H1 (cell line): ENCODE data around the gene C1RL. TPM values are rescaled to one million over a fixed set of nuclear protein-coding genes. Genes with fewer than 3 reads are reported as not detected.

ENCODE experiments used
- CTCF ChIA-PET: fragments of 300-600 bp; sonication (Branson Sonifier 250); formaldehyde crosslinking; loops from one replicate; lab custom pipeline; 2021; ENCODE audit not compliant: partially characterized antibody; lab: Charles Lee
- POLR2A ChIA-PET: fragments of 300-600 bp; sonication (Branson Sonifier 250); formaldehyde crosslinking; loops from one replicate; lab custom pipeline; 2021; ENCODE audit warnings: inconsistent platforms; ENCODE audit not compliant: partially characterized antibody; lab: Charles Lee
- DNase-seq, 2 experiments: peaks; one replicate each; pipeline versions ENCODE4 v3.0.0 to v3.0.0-alpha.2; 2010 to 2022; ENCODE audit warnings: low spot score in 2 of 2, low read depth in 1 of 2, mixed read lengths in 1 of 2
- FAIRE-seq: peaks from 2 replicates; lab custom pipeline; 2011; peaks lifted over from hg19 to GRCh38; lab: Jason Lieb, UNC
- H2AFZ ChIP-seq: 2 replicates; pipeline ENCODE4 v1.8.1; 2012; ENCODE audit warnings: low read length, inconsistent platforms
- H2AK5ac ChIP-seq: 2 replicates; pipeline ENCODE4 v1.6.1; 2013; ENCODE audit warnings: low read depth, low read length
- H2BK120ac ChIP-seq: replicated peaks from 2 replicates; pipeline ENCODE3; 2013; ENCODE audit warnings: low read depth, low read length, inconsistent platforms
- H2BK12ac ChIP-seq: 2 replicates; pipeline ENCODE4 v1.6.1; 2013; ENCODE audit warnings: low read depth, low read length
- H2BK15ac ChIP-seq: 2 replicates; pipeline ENCODE4 v1.6.1; 2013; ENCODE audit warnings: low read length
- H2BK20ac ChIP-seq: 2 replicates; pipeline ENCODE4 v1.6.1; 2013; ENCODE audit warnings: low read length
- H2BK5ac ChIP-seq: 2 replicates; pipeline ENCODE4 v1.6.1; 2013; ENCODE audit warnings: low read depth, low read length
- H3K14ac ChIP-seq: 2 replicates; pipeline ENCODE4 v1.6.1; 2013; ENCODE audit warnings: inconsistent platforms; ENCODE audit not compliant: insufficient read length
- H3K18ac ChIP-seq: 2 replicates; pipeline ENCODE4 v1.6.1; 2013; ENCODE audit warnings: low read length; ENCODE audit errors: extremely low read depth
- H3K23ac ChIP-seq: 2 replicates; pipeline ENCODE4 v1.6.1; 2013; ENCODE audit warnings: inconsistent platforms; ENCODE audit not compliant: insufficient read length
- H3K23me2 ChIP-seq: 2 replicates; pipeline ENCODE4 v1.6.1; 2013; ENCODE audit warnings: low read depth, low read length
- H3K27ac ChIP-seq: 2 replicates; pipeline ENCODE4 v1.6.1; 2011; ENCODE audit warnings: low read depth, low read length, inconsistent platforms
- H3K27me3 ChIP-seq, 4 experiments: replicated peaks in 1 of 4; 1 replicate in 1 of 4; 2 replicates in 3 of 4; pipeline versions ENCODE4 v1.6.1 to v1.8.1; 2011 to 2013; ENCODE audit warnings: low read length in 3 of 4, mild to moderate bottlenecking in 3 of 4, inconsistent platforms in 2 of 4, mixed read lengths in 2 of 4, moderate library complexity in 1 of 4; ENCODE audit not compliant: control insufficient read depth in 3 of 4, insufficient read depth in 3 of 4; ENCODE audit errors: extremely low read depth in 1 of 4
- H3K36me3 ChIP-seq, 4 experiments: 2 replicates each; pipeline versions ENCODE4 v1.6.1 to v1.8.1; 2011 to 2013; ENCODE audit warnings: mild to moderate bottlenecking in 4 of 4, low read length in 3 of 4, moderate library complexity in 2 of 4, control low read depth in 1 of 4, inconsistent platforms in 1 of 4; ENCODE audit not compliant: insufficient read depth in 4 of 4, control insufficient read depth in 2 of 4
- H3K4ac ChIP-seq: replicated peaks from 2 replicates; pipeline ENCODE3; 2013; ENCODE audit warnings: low read length, low read depth, mixed read lengths, inconsistent platforms; ENCODE audit not compliant: insufficient read length
- H3K4me1 ChIP-seq, 4 experiments: replicated peaks in 1 of 4; 1 replicate in 1 of 4; 2 replicates in 3 of 4; pipeline versions ENCODE4 v1.6.1 to v1.8.1; 2011 to 2013; ENCODE audit warnings: low read length in 3 of 4, inconsistent platforms in 2 of 4, mixed read lengths in 1 of 4; ENCODE audit not compliant: insufficient read depth in 4 of 4, control insufficient read depth in 3 of 4
- H3K4me2 ChIP-seq, 2 experiments: 2 replicates each; pipeline versions ENCODE4 v1.6.1 to v1.8.1; 2011 to 2013; ENCODE audit warnings: low read depth in 2 of 2, low read length in 2 of 2, control low read depth in 1 of 2, inconsistent platforms in 1 of 2, mild to moderate bottlenecking in 1 of 2; ENCODE audit not compliant: insufficient read depth in 1 of 2
- H3K4me3 ChIP-seq, 4 experiments: fragments of 200-600, 300-600 bp in 1 of 4; sonication (generic), shearing (Covaris generic), sonication (Bioruptor Twin) in 1 of 4; 2 replicates each; pipeline versions ENCODE4 v1.5.1 to v1.8.1; 2011 to 2016; ENCODE audit warnings: low read length in 4 of 4, low read depth in 3 of 4, control low read depth in 2 of 4, inconsistent platforms in 2 of 4, mild to moderate bottlenecking in 2 of 4, mixed read lengths in 1 of 4, moderate library complexity in 1 of 4; ENCODE audit not compliant: insufficient read depth in 2 of 4; ENCODE audit errors: extremely low read depth in 1 of 4
- H3K56ac ChIP-seq: replicated peaks from 2 replicates; pipeline ENCODE3; 2013; ENCODE audit warnings: low read depth, mild to moderate bottlenecking, mixed read lengths, low read length, inconsistent platforms; ENCODE audit not compliant: insufficient read length
- H3K79me1 ChIP-seq: 2 replicates; pipeline ENCODE4 v1.6.1; 2013; ENCODE audit warnings: low read depth, low read length, control low read depth
- H3K79me2 ChIP-seq, 2 experiments: 2 replicates each; pipeline versions ENCODE4 v1.6.1 to v1.8.1; 2012 to 2013; ENCODE audit warnings: low read length in 2 of 2, mild to moderate bottlenecking in 2 of 2, inconsistent platforms in 1 of 2; ENCODE audit not compliant: insufficient read depth in 2 of 2, control insufficient read depth in 1 of 2
- H3K9ac ChIP-seq, 4 experiments: replicated peaks in 1 of 4; 1 replicate in 1 of 4; 2 replicates in 3 of 4; pipeline versions ENCODE4 v1.6.1 to v1.8.1; 2011 to 2013; ENCODE audit warnings: low read depth in 3 of 4, low read length in 3 of 4, control low read depth in 2 of 4, mild to moderate bottlenecking in 2 of 4, moderate library complexity in 2 of 4, inconsistent platforms in 1 of 4; ENCODE audit errors: extremely low read depth in 1 of 4
- H3K9me3 ChIP-seq, 2 experiments: 2 replicates each; pipeline versions ENCODE4 v1.6.1 to v1.8.1; 2012 to 2013; ENCODE audit warnings: mild to moderate bottlenecking in 2 of 2, moderate library complexity in 2 of 2, control low read depth in 1 of 2, inconsistent platforms in 1 of 2, low read depth in 1 of 2, low read length in 1 of 2, mixed read lengths in 1 of 2; ENCODE audit not compliant: insufficient read depth in 2 of 2
- H4K20me1 ChIP-seq, 2 experiments: replicated peaks in 1 of 2; 2 replicates each; pipeline versions ENCODE3 to v1.8.1; 2011 to 2013; ENCODE audit warnings: inconsistent platforms in 2 of 2, low read length in 2 of 2, mild to moderate bottlenecking in 1 of 2; ENCODE audit not compliant: insufficient read depth in 2 of 2, control insufficient read depth in 1 of 2
- H4K5ac ChIP-seq: 2 replicates; pipeline ENCODE4 v1.6.1; 2013; ENCODE audit warnings: low read length, low read depth, mixed read lengths, inconsistent platforms; ENCODE audit not compliant: insufficient read length
- H4K8ac ChIP-seq: 2 replicates; pipeline ENCODE4 v1.8.0; 2013; ENCODE audit warnings: mild to moderate bottlenecking, moderate library complexity, low read length, inconsistent platforms; ENCODE audit not compliant: insufficient read depth; ENCODE audit errors: extremely low read depth
- H4K91ac ChIP-seq: replicated peaks from 2 replicates; pipeline ENCODE3; 2013; ENCODE audit warnings: low read length, mixed read lengths, inconsistent platforms; ENCODE audit not compliant: insufficient read length
- EGR1 ChIP-seq: IDR thresholded peaks from 2 replicates; pipeline ENCODE4 v1.6.1; 2011; ENCODE audit warnings: low read depth, low read length, borderline replicate concordance
- FOSL1 ChIP-seq: IDR thresholded peaks from 2 replicates; pipeline ENCODE4 v1.6.1; 2011; ENCODE audit warnings: mild to moderate bottlenecking, low read depth, low read length, moderate library complexity; ENCODE audit not compliant: insufficient read depth
- GTF2F1 ChIP-seq: IDR thresholded peaks from 2 replicates; pipeline ENCODE4 v1.6.1; 2012; ENCODE audit warnings: low read depth, low read length, improper control_type of control experiment, borderline replicate concordance
- MAFK ChIP-seq: IDR thresholded peaks from 2 replicates; pipeline ENCODE4 v1.6.1; 2012; ENCODE audit warnings: low read depth, mild to moderate bottlenecking, improper control_type of control experiment, low read length
- SIRT6 ChIP-seq: IDR thresholded peaks from one replicate; pipeline ENCODE4 v1.7.1; 2012; ENCODE audit warnings: low read length, inconsistent platforms
- TAF1 ChIP-seq: IDR thresholded peaks from 2 replicates; pipeline ENCODE4 v1.6.1; 2011; ENCODE audit warnings: mild to moderate bottlenecking, low read depth, low read length
- TAF7 ChIP-seq: optimal IDR thresholded peaks from 2 replicates; pipeline ENCODE3; 2011; ENCODE audit warnings: low read depth, mild to moderate bottlenecking, inconsistent platforms, low read length, moderate library complexity, borderline replicate concordance
- TBP ChIP-seq: IDR thresholded peaks from 2 replicates; pipeline ENCODE4 v1.6.1; 2011; ENCODE audit warnings: low read depth, low read length, improper control_type of control experiment
- TCF12 ChIP-seq: IDR thresholded peaks from 2 replicates; pipeline ENCODE4 v1.6.1; 2011; ENCODE audit warnings: low read depth, mild to moderate bottlenecking, low read length
- WGBS, 2 experiments: shearing (Covaris generic) in 1 of 2; methylation state at CpG; one replicate each; pipeline versions ENCODE4 v1.1.6 to v1.1.7; 2013 to 2015; ENCODE audit warnings: low lambda C conversion rate in 2 of 2, mixed read lengths in 2 of 2, inconsistent platforms in 1 of 2, low coverage in 1 of 2, missing lambda C conversion rate in 1 of 2; ENCODE audit not compliant: insufficient replicate concordance in 2 of 2, insufficient coverage in 1 of 2, insufficient read length in 1 of 2; ENCODE audit errors: extremely low coverage in 1 of 2, missing lambda C conversion rate in 1 of 2; 5-methylcytosine and 5-hydroxymethylcytosine counted together
- polyA plus RNA-seq, 7 experiments: library from polyadenylated mRNA; depleted of rRNA in 3 of 7; stranded (reverse) in 5 of 7; unstranded in 2 of 7; fragments of >200 nt in 5 of 7; fragments of 200-250 nt in 2 of 7; gene quantifications; 1 replicate in 5 of 7; 2 replicates in 1 of 7; 4 replicates in 1 of 7; pipeline versions ENCODE4 v1.2.1 to v1.2.3, GENCODE V29; 2011 to 2013; ENCODE audit warnings: missing spikeins in 2 of 7, mixed read lengths in 2 of 7
- total RNA-seq: library from RNA; stranded (reverse); fragmentation: NEBNext Ultra II Directional; extraction: Animal tissue kit (Norgen Biotek cat#: 25700); gene quantifications from 2 replicates; pipeline ENCODE4 v1.2.1, GENCODE V29; 2021
- TF ChIP-seq, protein P1 (sequence below), 3 experiments: IDR thresholded peaks; 1 replicate in 2 of 3; 2 replicates in 1 of 3; pipeline versions ENCODE4 v1.5.1 to v1.6.1; 2011; ENCODE audit warnings: low read length in 3 of 3, mild to moderate bottlenecking in 3 of 3, inconsistent platforms in 2 of 3, low read depth in 1 of 3, moderate library complexity in 1 of 3; ENCODE audit not compliant: insufficient read depth in 1 of 3; ENCODE audit errors: control extremely low read depth in 1 of 3
- TF ChIP-seq, protein P2 (sequence below): IDR thresholded peaks from 2 replicates; pipeline ENCODE4 v1.6.1; 2011; ENCODE audit warnings: low read depth, mild to moderate bottlenecking, low read length; ENCODE audit not compliant: insufficient read depth

C1RL gene
- total and polyA plus RNA-seq, 2 of the 8 experiments (the other 6 are each of a cell fraction or from before 2014, with no cell fraction given): 11.4 to 15.5 TPM

DNA sequence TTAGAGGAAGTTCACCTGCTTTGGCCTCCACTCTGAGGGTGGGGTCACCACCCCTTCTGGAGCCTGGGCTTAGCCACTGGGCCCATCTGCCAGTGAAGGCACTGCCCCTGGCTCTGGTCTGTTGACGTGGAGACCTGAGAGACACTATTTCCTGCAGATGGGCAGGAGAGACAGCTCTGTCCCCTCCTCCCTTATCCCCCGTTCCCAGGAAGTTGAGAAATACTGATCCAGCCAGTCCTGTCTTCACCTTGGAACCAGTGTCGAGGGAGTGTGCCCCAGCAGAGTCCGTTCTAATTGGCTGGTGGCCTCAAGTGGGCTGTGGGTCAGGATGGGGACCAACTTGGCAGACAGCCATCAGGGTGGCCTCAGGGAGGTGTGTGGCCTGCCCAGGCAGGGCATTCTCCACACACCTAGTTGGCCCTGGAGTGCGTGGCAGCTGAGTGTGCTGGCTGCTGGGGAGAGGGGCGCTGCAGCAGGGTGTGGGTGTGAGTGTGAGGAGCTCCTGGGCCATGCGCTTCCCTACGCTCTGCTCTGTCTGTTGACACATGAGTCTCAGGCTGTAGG is 46.5 kb upstream of the C1RL start:
- FAIRE-seq: no peak
- POLR2A ChIA-PET: no interaction called here
- TF ChIP-seq TAF1: no peak
- no peak for TF ChIP-seq TCF12
- no peak for TF ChIP-seq FOSL1
- TF ChIP-seq, protein P1, sequence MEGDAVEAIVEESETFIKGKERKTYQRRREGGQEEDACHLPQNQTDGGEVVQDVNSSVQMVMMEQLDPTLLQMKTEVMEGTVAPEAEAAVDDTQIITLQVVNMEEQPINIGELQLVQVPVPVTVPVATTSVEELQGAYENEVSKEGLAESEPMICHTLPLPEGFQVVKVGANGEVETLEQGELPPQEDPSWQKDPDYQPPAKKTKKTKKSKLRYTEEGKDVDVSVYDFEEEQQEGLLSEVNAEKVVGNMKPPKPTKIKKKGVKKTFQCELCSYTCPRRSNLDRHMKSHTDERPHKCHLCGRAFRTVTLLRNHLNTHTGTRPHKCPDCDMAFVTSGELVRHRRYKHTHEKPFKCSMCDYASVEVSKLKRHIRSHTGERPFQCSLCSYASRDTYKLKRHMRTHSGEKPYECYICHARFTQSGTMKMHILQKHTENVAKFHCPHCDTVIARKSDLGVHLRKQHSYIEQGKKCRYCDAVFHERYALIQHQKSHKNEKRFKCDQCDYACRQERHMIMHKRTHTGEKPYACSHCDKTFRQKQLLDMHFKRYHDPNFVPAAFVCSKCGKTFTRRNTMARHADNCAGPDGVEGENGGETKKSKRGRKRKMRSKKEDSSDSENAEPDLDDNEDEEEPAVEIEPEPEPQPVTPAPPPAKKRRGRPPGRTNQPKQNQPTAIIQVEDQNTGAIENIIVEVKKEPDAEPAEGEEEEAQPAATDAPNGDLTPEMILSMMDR (IDR thresholded peaks at IDR 0.05; ENCODE audit: control extremely low read depth in 1 of 3, insufficient read depth in 1 of 3, low read depth in 1 of 3, low read length in 3 of 3): no peak
- no peak for TF ChIP-seq SIRT6
- TF ChIP-seq TAF7: no peak
- TF ChIP-seq, protein P2, sequence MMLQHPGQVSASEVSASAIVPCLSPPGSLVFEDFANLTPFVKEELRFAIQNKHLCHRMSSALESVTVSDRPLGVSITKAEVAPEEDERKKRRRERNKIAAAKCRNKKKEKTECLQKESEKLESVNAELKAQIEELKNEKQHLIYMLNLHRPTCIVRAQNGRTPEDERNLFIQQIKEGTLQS: no peak
- TF ChIP-seq EGR1: no peak
- no peak for TF ChIP-seq TBP
- TF ChIP-seq MAFK: no peak
- no peak for TF ChIP-seq GTF2F1

More for the DNA sequence above, 46.5 kb upstream of the C1RL start:
- H3K4me2 ChIP-seq: no peak overlapping the region
- H3K9me3 ChIP-seq: no peaks in the 10 kb centered on the region
- H3K27ac ChIP-seq: no peak overlapping the region
- DNase-seq: no peak
- H3K9ac ChIP-seq: no peak overlapping the region
- H2BK20ac ChIP-seq: no peak overlapping the region
- H4K20me1 ChIP-seq: peaks cover 0 to 3% of the 10 kb centered on the region in 2 experiments
- no peak overlapping the region for H2BK12ac ChIP-seq
- no peak overlapping the region for H2BK5ac ChIP-seq
- CTCF ChIA-PET: interaction anchor here (0.6 to 10.0 kb wide), 9 partner anchors 10 to 502 kb away, joined by 3 to 151 read pairs (median 4); partner anchors contain the start of gene C1S
- no peak overlapping the region for H3K4me3 ChIP-seq
- H3K79me1 ChIP-seq: no peaks in the 10 kb centered on the region; the same call in 1 of the 2 replicates
- no peak overlapping the region for H2BK15ac ChIP-seq
- H2AK5ac ChIP-seq: no peak overlapping the region
- H3K36me3 ChIP-seq: peaks cover 0 to 7% (median 0%) of the 10 kb centered on the region in 4 experiments; a peak in 4 of 8 replicates
- no peak overlapping the region for H4K5ac ChIP-seq
- no peak overlapping the region for H2AFZ ChIP-seq
- no peak overlapping the region for H4K91ac ChIP-seq
- H3K4me1 ChIP-seq: no peaks in the 10 kb centered on the region
- no peaks in the 10 kb centered on the region for H3K79me2 ChIP-seq
- H3K23ac ChIP-seq: no peak overlapping the region
- no peak overlapping the region for H2BK120ac ChIP-seq
- no peak overlapping the region for H3K56ac ChIP-seq
- H4K8ac ChIP-seq: peak overlapping the region; percentile 73; the same call in 1 of the 2 replicates
- H3K4ac ChIP-seq: no peak overlapping the region
- WGBS, 2 experiments: 92% methylated on average over 8 of the region's 8 CpGs; no CpG with 5 or more reads in 1 of the 2 experiments
- no peak overlapping the region for H3K18ac ChIP-seq
- no peak overlapping the region for H3K14ac ChIP-seq
- no peaks in the 10 kb centered on the region; the same call in 1 of the 2 replicates for H3K23me2 ChIP-seq
- no peaks in the 10 kb centered on the region for H3K27me3 ChIP-seq
